Panc1 (cell line): ENCODE data around the gene ABCF2. TPM values are rescaled to one million over a fixed set of nuclear protein-coding genes. Genes with fewer than 3 reads are reported as not detected.

Source experiments
- ATAC-seq: fragments of 200-7000 bp; cut with Tn5 transposase; 2 replicates; pipeline ENCODE4 v1.9.1; 2020; ENCODE audit warnings: mild to moderate bottlenecking, moderate library complexity
- BruUV-seq: library from RNA; stranded (reverse); fragments of 400-500 nt; replicated peaks from 2 replicates; lab custom pipeline; 2021; lab: Mats Ljungman, UMichigan
- CTCF ChIA-PET: fragments of 300-600 bp; sonication (Branson Sonifier 250); formaldehyde crosslinking; loops from one replicate; lab custom pipeline; 2022; ENCODE audit warnings: antibody characterized with exemption; lab: Charles Lee
- POLR2A ChIA-PET: fragments of 300-600 bp; sonication (Branson Sonifier 250); formaldehyde crosslinking; loops from one replicate; lab custom pipeline; 2022; ENCODE audit warnings: antibody characterized with exemption; lab: Charles Lee
- DNase-seq: peaks from one replicate; pipeline ENCODE4 v3.0.0-alpha.2; 2010; ENCODE audit warnings: low read depth, low spot score
- H3K27ac ChIP-seq: 2 replicates; pipeline ENCODE4 v1.5.1; 2011; ENCODE audit warnings: mild to moderate bottlenecking, low read length, inconsistent platforms
- H3K27me3 ChIP-seq: fragments of 200-500 bp; sonication (Bioruptor generic); 2 replicates; pipeline ENCODE4 v1.6.0; 2014; ENCODE audit warnings: low read length, inconsistent platforms; ENCODE audit not compliant: control insufficient read depth, insufficient read depth
- H3K36me3 ChIP-seq: fragments of 200-500 bp; sonication (Bioruptor generic); 2 replicates; pipeline ENCODE4 v1.5.1; 2014; ENCODE audit warnings: inconsistent platforms, mild to moderate bottlenecking, low read length, moderate library complexity; ENCODE audit not compliant: control insufficient read depth, insufficient read depth
- H3K4me1 ChIP-seq: 2 replicates; pipeline ENCODE4 v1.5.1; 2011; ENCODE audit warnings: inconsistent platforms, mild to moderate bottlenecking, low read length, moderate library complexity; ENCODE audit not compliant: control insufficient read depth, insufficient read depth
- H3K4me3 ChIP-seq, 2 experiments: 2 replicates each; pipeline ENCODE4 v1.5.1; 2011 to 2012; ENCODE audit warnings: low read depth in 2 of 2, low read length in 2 of 2, mild to moderate bottlenecking in 2 of 2, inconsistent platforms in 1 of 2, moderate library complexity in 1 of 2
- H3K9me3 ChIP-seq: fragments of 200-500 bp; sonication (Bioruptor generic); 2 replicates; pipeline ENCODE4 v1.5.1; 2014; ENCODE audit warnings: low read depth, mild to moderate bottlenecking, inconsistent platforms, low read length, moderate library complexity; ENCODE audit not compliant: control insufficient read depth, insufficient read depth
- POLR2AphosphoS5 ChIP-seq: IDR thresholded peaks from 2 replicates; pipeline ENCODE4 v1.6.1; 2012; ENCODE audit warnings: mild to moderate bottlenecking, low read depth, low read length, moderate library complexity
- REST ChIP-seq, 2 experiments: IDR thresholded peaks; 2 replicates each; pipeline ENCODE4 v1.6.1; 2011 to 2012; ENCODE audit warnings: low read depth in 2 of 2, control low read depth in 1 of 2, low read length in 1 of 2, mild to moderate bottlenecking in 1 of 2, moderate library complexity in 1 of 2; ENCODE audit not compliant: insufficient read depth in 1 of 2
- SIN3A ChIP-seq: IDR thresholded peaks from 2 replicates; pipeline ENCODE4 v1.6.1; 2012; ENCODE audit warnings: low read depth, mild to moderate bottlenecking, low read length, moderate library complexity, borderline replicate concordance; ENCODE audit not compliant: insufficient read depth
- TCF7L2 ChIP-seq: IDR thresholded peaks from 2 replicates; pipeline ENCODE4 v1.6.1; 2011; ENCODE audit warnings: mild to moderate bottlenecking, low read depth, low read length, inconsistent platforms
- in situ Hi-C: cut with HindIII; loops from 2 replicates; pipeline ENCODE4 v1.10.0; 2016; ENCODE audit warnings: low sequenced_read_pairs, low pct_unique_long_range_greater_than_20kb
- intact Hi-C: fragments of 100-400 bp; cut with micrococcal nuclease; formaldehyde crosslinking; loops from one replicate; pipeline ENCODE4 v1.10.0; 2022; ENCODE audit not compliant: unreplicated experiment
- total RNA-seq: library from RNA; stranded (reverse); gene quantifications from one replicate; pipeline ENCODE4 v1.2.1, GENCODE V29; 2021; ENCODE audit not compliant: unreplicated experiment
- TF ChIP-seq, protein P1 (sequence below): fragments of 450-650 bp; IDR thresholded peaks from 2 replicates; pipeline ENCODE4 v1.5.1; 2017; ENCODE audit warnings: mild to moderate bottlenecking

ABCF2 gene
- total RNA-seq, 1 experiment from 2014 or later = 64.4 TPM

GRCh38 chr7:151174246-151175046 is 52.6 kb downstream of the ABCF2 start:
- Histone ChIP-seq H3K27ac (no peak overlapping the region), H3K36me3 (no peaks in the 10 kb centered on the region), H3K9me3 (no peaks in the 10 kb centered on the region), H3K4me3 (no peak overlapping the region), H3K27me3 (peaks cover 12% of the 10 kb centered on the region), H3K4me1 (no peaks in the 10 kb centered on the region)
- intact Hi-C loops = no loop called here
- ChIA-PET POLR2A (no interaction called here), CTCF (no interaction called here)
- no TSS peak for BruUV-seq
- in situ Hi-C loops = no loop called here
- TF ChIP-seq, protein P1, sequence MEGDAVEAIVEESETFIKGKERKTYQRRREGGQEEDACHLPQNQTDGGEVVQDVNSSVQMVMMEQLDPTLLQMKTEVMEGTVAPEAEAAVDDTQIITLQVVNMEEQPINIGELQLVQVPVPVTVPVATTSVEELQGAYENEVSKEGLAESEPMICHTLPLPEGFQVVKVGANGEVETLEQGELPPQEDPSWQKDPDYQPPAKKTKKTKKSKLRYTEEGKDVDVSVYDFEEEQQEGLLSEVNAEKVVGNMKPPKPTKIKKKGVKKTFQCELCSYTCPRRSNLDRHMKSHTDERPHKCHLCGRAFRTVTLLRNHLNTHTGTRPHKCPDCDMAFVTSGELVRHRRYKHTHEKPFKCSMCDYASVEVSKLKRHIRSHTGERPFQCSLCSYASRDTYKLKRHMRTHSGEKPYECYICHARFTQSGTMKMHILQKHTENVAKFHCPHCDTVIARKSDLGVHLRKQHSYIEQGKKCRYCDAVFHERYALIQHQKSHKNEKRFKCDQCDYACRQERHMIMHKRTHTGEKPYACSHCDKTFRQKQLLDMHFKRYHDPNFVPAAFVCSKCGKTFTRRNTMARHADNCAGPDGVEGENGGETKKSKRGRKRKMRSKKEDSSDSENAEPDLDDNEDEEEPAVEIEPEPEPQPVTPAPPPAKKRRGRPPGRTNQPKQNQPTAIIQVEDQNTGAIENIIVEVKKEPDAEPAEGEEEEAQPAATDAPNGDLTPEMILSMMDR = no peak
- TF ChIP-seq REST (IDR thresholded peaks at IDR 0.05; ENCODE audit: insufficient read depth in 1 of 2, low read depth in 2 of 2, low read length in 1 of 2) (no peak), TCF7L2 (no peak), SIN3A (no peak), POLR2AphosphoS5 (no peak)
- ATAC-seq (no peak), DNase-seq (no peak)

- no TSS peak for BruUV-seq
- H3K4me1 ChIP-seq = no peaks in the 10 kb centered on the region
- no peak for ATAC-seq
- in situ Hi-C loops (no loop called here), intact Hi-C loops (no loop called here)
- no peaks in the 10 kb centered on the region for H3K9me3 ChIP-seq
- peaks cover 17% of the 10 kb centered on the region for H3K27me3 ChIP-seq
- DNase-seq = no peak
- H3K36me3 ChIP-seq = no peaks in the 10 kb centered on the region
- no peak overlapping the region for H3K4me3 ChIP-seq
- no peak for TF ChIP-seq REST (IDR thresholded peaks at IDR 0.05; ENCODE audit: insufficient read depth in 1 of 2, low read depth in 2 of 2, low read length in 1 of 2)
- TF ChIP-seq SIN3A = no peak
- TF ChIP-seq TCF7L2 = no peak
- TF ChIP-seq POLR2AphosphoS5 = no peak
- TF ChIP-seq, protein P1 = no peak
- POLR2A ChIA-PET = no interaction called here
- CTCF ChIA-PET = interaction anchor here (0.5 kb wide), 1 partner anchor 392 kb away, joined by 3 read pairs; no protein-coding TSS in a partner anchor
- no peak overlapping the region for H3K27ac ChIP-seq
Measured at GRCh38 chr7:151173386-151174245, 53.4 kb downstream of the ABCF2 start.
